Cardiac muscle cell (in vitro differentiated cells and primary cell): ENCODE data around the gene SMAD7. TPM values are rescaled to one million over a fixed set of nuclear protein-coding genes. Genes with fewer than 3 reads are reported as not detected.
A peak's percentile ranks its signal among the peaks of the same experiment; 100 is the strongest.

Experiments used
- DNase-seq, 2 donors: peaks; one replicate each; pipeline versions ENCODE4 v3.0.0 to v3.0.0-alpha.2; 2010 to 2017; ENCODE audit warnings: low read depth in 1 of 2, low spot score in 1 of 2
- H3K27ac ChIP-seq: fragments of 200-600 bp; sonication (generic); 2 replicates; pipeline ENCODE4 v1.5.1; 2016
- H3K27me3 ChIP-seq: fragments of 200-600 bp; sonication (generic); 2 replicates; pipeline ENCODE4 v1.6.0; 2016; ENCODE audit warnings: control low read depth
- H3K36me3 ChIP-seq: fragments of 200-600 bp; sonication (generic); 2 replicates; pipeline ENCODE4 v1.5.1; 2016; ENCODE audit warnings: control low read depth
- H3K4me1 ChIP-seq: fragments of 200-600 bp; sonication (generic); 2 replicates; pipeline ENCODE4 v1.8.1; 2017; ENCODE audit warnings: low read depth, mild to moderate bottlenecking, mixed run types
- H3K4me3 ChIP-seq: fragments of 200-600 bp; sonication (generic); 2 replicates; pipeline ENCODE4 v1.5.1; 2016; ENCODE audit warnings: mild to moderate bottlenecking
- H3K9me3 ChIP-seq: fragments of 200-600 bp; sonication (generic); 2 replicates; pipeline ENCODE4 v1.5.1; 2017; ENCODE audit warnings: low read depth, mild to moderate bottlenecking, control low read depth
- CTCF ChIP-seq: IDR thresholded peaks from 2 replicates; pipeline ENCODE4 v1.5.1; 2012; ENCODE audit warnings: low read depth, mild to moderate bottlenecking, low read length
- polyA plus RNA-seq: library from polyadenylated mRNA; unstranded; fragments of >200 nt; fragmentation: Nextera tagmentation; extraction: Ambion mirVana; gene quantifications from 2 replicates; pipeline ENCODE4 v1.2.1, GENCODE V29; 2016
- total RNA-seq: library from RNA; depleted of rRNA; stranded (reverse); fragments of >200 nt; gene quantifications from 2 replicates; pipeline ENCODE4 v1.2.3, GENCODE V29; 2016

The SMAD7 gene
- total RNA-seq (93.1 and 129 TPM in 2 replicates), polyA plus RNA-seq (60.1 and 80.8 TPM in 2 replicates)

GRCh38 chr18:48950536-48951447, at the start of gene SMAD7:
TSS of gene SMAD7 (minus strand) at chr18:48950965. CDS start at chr18:48950424, 541 bp downstream.
- H3K27me3 ChIP-seq, result no peaks in the 10 kb centered on the region
- peak within 1 kb of the TSS; percentile 96 for H3K27ac ChIP-seq
- H3K36me3 ChIP-seq, result peaks cover 18% of the 10 kb centered on the region
- no peak for TF ChIP-seq CTCF
- DNase-seq, result no peak
- H3K4me3 ChIP-seq, result peak within 1 kb of the TSS; percentile 100
- no peaks in the 10 kb centered on the region for H3K9me3 ChIP-seq
- peaks cover 25% of the 10 kb centered on the region for H3K4me1 ChIP-seq

GRCh38 chr18:48999569-48999968, 48.8 kb upstream of the SMAD7 start:
- Histone ChIP-seq H3K4me3 (no peak overlapping the region), H3K4me1 (peaks cover 22% of the 10 kb centered on the region)

GRCh38 chr18:48997985-48998831, 47.4 kb upstream of the SMAD7 start:
- no peaks in the 10 kb centered on the region for H3K36me3 ChIP-seq
- TF ChIP-seq CTCF, result no peak
- H3K4me1 ChIP-seq, result peaks cover 30% of the 10 kb centered on the region
- no peaks in the 10 kb centered on the region for H3K27me3 ChIP-seq
- H3K9me3 ChIP-seq, result no peaks in the 10 kb centered on the region
- peak; percentile 67 to 92 for DNase-seq
- peak overlapping the region; percentile 91 for H3K27ac ChIP-seq
- H3K4me3 ChIP-seq, result no peak overlapping the region

More at GRCh38 chr18:48999569-48999968, 48.8 kb upstream of the SMAD7 start:
- DNase-seq, result no peak
- no peaks in the 10 kb centered on the region for H3K36me3 ChIP-seq
- no peaks in the 10 kb centered on the region for H3K9me3 ChIP-seq
- no peak overlapping the region for H3K27ac ChIP-seq
- TF ChIP-seq CTCF, result no peak
- no peaks in the 10 kb centered on the region for H3K27me3 ChIP-seq

GRCh38 chr18:48997681-48997984, 46.9 kb upstream of the SMAD7 start:
- Histone ChIP-seq H3K27ac (peak overlapping the region; percentile 91), H3K36me3 (no peaks in the 10 kb centered on the region), H3K27me3 (no peaks in the 10 kb centered on the region), H3K4me1 (peaks cover 36% of the 10 kb centered on the region), H3K9me3 (no peaks in the 10 kb centered on the region), H3K4me3 (no peak overlapping the region)
- no peak for TF ChIP-seq CTCF
- peak in 1 of 2 donors; percentile 96 for DNase-seq

- Histone ChIP-seq H3K36me3 (no peaks in the 10 kb centered on the region), H3K27ac (peak overlapping the region; percentile 91), H3K9me3 (no peaks in the 10 kb centered on the region), H3K4me3 (no peak overlapping the region), H3K4me1 (peaks cover 37% of the 10 kb centered on the region), H3K27me3 (no peaks in the 10 kb centered on the region)
- TF ChIP-seq CTCF, result no peak
- no peak for DNase-seq
Observed at GRCh38 chr18:48996901-48997463, 46.2 kb upstream of the SMAD7 start.
